Natural killer cell treated with Interleukin-12 subunit alpha and Interleukin-12 subunit beta and Interleukin-15 and Interleukin-18, amount 100 ng/mL, for 72 hours (primary cell): ENCODE results near the gene PELI1. TPM values are rescaled to one million over a fixed set of nuclear protein-coding genes. Genes with fewer than 3 reads are reported as not detected.
"Not testable (repeated sequence)": the region's sequence is repeated elsewhere in the genome, so short reads cannot be mapped to it uniquely, and the experiment has no call there.

Experiments
- ATAC-seq, 2 donors: fragments of 150-1000 bp; cut with Tn5 transposase in 1 of 2; sonication (Bioruptor Pico), chemical (Tn5 transposase) in 1 of 2; 2 replicates each; pipeline ENCODE4 v1.10.0; 2021
- DNase-seq: peaks from one replicate; pipeline ENCODE4 v3.0.0; 2022; ENCODE audit warnings: low spot score
- H3K27ac Mint-ChIP-seq, 2 donors: 1 replicate in 1 of 2; 2 replicates in 1 of 2; pipeline ENCODE4 v1.8.0; 2022; ENCODE audit warnings: mixed read lengths in 2 of 2, mild to moderate bottlenecking in 1 of 2, moderate library complexity in 1 of 2
- H3K27me3 Mint-ChIP-seq, 2 donors: 1 replicate in 1 of 2; 2 replicates in 1 of 2; pipeline ENCODE4 v1.8.0; 2022; ENCODE audit warnings: mixed read lengths in 2 of 2
- H3K36me3 Mint-ChIP-seq: one replicate; pipeline ENCODE4 v1.8.0; 2022; ENCODE audit warnings: mixed read lengths
- H3K4me1 Mint-ChIP-seq, 2 donors: 1 replicate in 1 of 2; 2 replicates in 1 of 2; pipeline ENCODE4 v1.8.0; 2022; ENCODE audit warnings: low read depth in 2 of 2, mixed read lengths in 2 of 2, mild to moderate bottlenecking in 1 of 2
- H3K4me3 Mint-ChIP-seq: one replicate; pipeline ENCODE4 v1.8.0; 2022; ENCODE audit warnings: mixed read lengths
- H3K9me3 Mint-ChIP-seq: 2 replicates; pipeline ENCODE4 v1.8.0; 2022; ENCODE audit warnings: mixed read lengths
- total RNA-seq, 2 donors: library from RNA; stranded (reverse); gene quantifications; one replicate each; pipeline ENCODE4 v1.2.3, GENCODE V29; 2022

Gene PELI1
- total RNA-seq, 2 donors from 2014 or later, result 51.1 to 64.1 TPM

GRCh38 chr2:64105670-64106461 lies 38.4 kb downstream of the PELI1 start:
- ATAC-seq, result no peak
- Mint-ChIP-seq H3K27ac (no peak overlapping the region), H3K9me3 (no peaks in the 10 kb centered on the region), H3K36me3 (peaks cover 11% of the 10 kb centered on the region), H3K4me3 (no peak overlapping the region), H3K27me3 (no peaks in the 10 kb centered on the region), H3K4me1 (peaks cover 12 to 15% of the 10 kb centered on the region in 2 donors)
- no peak for DNase-seq

GRCh38 chr2:64104933-64105332 lies 39.3 kb downstream of the PELI1 start:
- Mint-ChIP-seq H3K27ac (no peak overlapping the region), H3K27me3 (no peaks in the 10 kb centered on the region), H3K4me3 (no peak overlapping the region), H3K36me3 (peaks cover 13% of the 10 kb centered on the region), H3K4me1 (peaks cover 10 to 13% of the 10 kb centered on the region in 2 donors), H3K9me3 (no peaks in the 10 kb centered on the region)
- ATAC-seq (no peak), DNase-seq (no peak)

DNA sequence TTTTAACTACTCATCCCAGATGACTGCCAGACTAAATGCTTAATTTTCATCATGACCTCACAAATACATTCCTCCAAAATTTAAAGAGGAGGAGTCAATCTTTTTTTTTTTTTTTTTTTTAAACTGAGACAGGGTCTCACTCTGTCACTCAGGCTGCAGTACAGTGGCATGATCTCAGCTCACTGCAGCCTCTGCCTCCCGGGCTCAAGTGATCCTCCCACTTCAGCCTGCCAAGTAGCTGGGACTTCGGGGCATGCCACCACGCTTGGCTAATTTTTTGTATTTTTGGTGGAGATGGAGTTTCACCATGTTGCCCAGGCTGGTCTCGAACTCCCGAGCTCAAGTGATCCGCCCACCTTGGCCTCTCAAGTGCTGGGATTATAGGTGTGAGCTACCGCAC lies 41.5 kb downstream of the PELI1 start:
- ATAC-seq, H3K9me3 Mint-ChIP-seq, H3K4me1 Mint-ChIP-seq, H3K4me3 Mint-ChIP-seq, DNase-seq, H3K27me3 Mint-ChIP-seq, H3K27ac Mint-ChIP-seq: not testable (repeated sequence)
- H3K36me3 Mint-ChIP-seq, result peaks cover 20% of the 10 kb centered on the region

GRCh38 chr2:64101141-64101591 lies 43.1 kb downstream of the PELI1 start:
- peak overlapping the region; percentile 11 to 54 for H3K27ac Mint-ChIP-seq
- ATAC-seq (peak in 1 of 2 donors; percentile 79), DNase-seq (no peak)
- no peaks in the 10 kb centered on the region for H3K9me3 Mint-ChIP-seq
- H3K27me3 Mint-ChIP-seq, result no peaks in the 10 kb centered on the region
- peaks cover 0 to 8% of the 10 kb centered on the region in 2 donors for H3K4me1 Mint-ChIP-seq
- peaks cover 18% of the 10 kb centered on the region for H3K36me3 Mint-ChIP-seq
- H3K4me3 Mint-ChIP-seq, result no peak overlapping the region

- Mint-ChIP-seq H3K27ac (peak overlapping the region in 1 of 2 donors; percentile 11), H3K36me3 (peaks cover 23% of the 10 kb centered on the region)
- H3K4me1 Mint-ChIP-seq, H3K9me3 Mint-ChIP-seq, H3K27me3 Mint-ChIP-seq, H3K4me3 Mint-ChIP-seq, ATAC-seq, DNase-seq: not testable (repeated sequence)
Measured at GRCh38 chr2:64100584-64100983, 43.6 kb downstream of the PELI1 start.

- DNase-seq (no peak), ATAC-seq (no peak)
- Mint-ChIP-seq H3K27me3 (no peaks in the 10 kb centered on the region), H3K27ac (no peak overlapping the region), H3K36me3 (peaks cover 40% of the 10 kb centered on the region), H3K4me1 (peaks cover 6 to 8% of the 10 kb centered on the region in 2 donors), H3K9me3 (no peaks in the 10 kb centered on the region), H3K4me3 (no peak overlapping the region)
Measured at GRCh38 chr2:64094663-64095382, 49.4 kb downstream of the PELI1 start.

GRCh38 chr2:64093341-64093740 lies 50.9 kb downstream of the PELI1 start:
- Mint-ChIP-seq H3K27me3 (no peaks in the 10 kb centered on the region), H3K27ac (no peak overlapping the region), H3K4me1 (peaks cover 0 to 8% of the 10 kb centered on the region in 2 donors), H3K36me3 (peaks cover 32% of the 10 kb centered on the region), H3K9me3 (no peaks in the 10 kb centered on the region), H3K4me3 (no peak overlapping the region)
- no peak for ATAC-seq
- DNase-seq, result no peak

DNA sequence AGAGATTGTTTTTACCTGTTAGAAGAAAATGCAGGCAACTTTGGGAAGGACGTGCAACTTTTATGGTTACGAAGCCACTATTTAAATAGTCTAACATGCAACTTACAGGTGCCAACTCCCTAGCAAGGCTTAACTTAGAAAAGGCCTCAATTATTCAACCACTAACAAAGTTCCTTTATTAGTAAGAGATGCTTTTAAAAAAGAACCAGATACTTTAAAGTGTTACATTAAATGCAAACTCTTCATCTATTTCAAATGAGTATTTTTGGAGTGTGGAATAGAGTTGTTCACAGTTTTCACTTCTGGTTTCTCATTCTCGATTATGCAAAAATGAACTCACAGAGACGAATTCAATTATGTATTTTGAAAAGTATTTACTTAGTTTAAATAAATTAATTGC lies 51.7 kb downstream of the PELI1 start:
- Mint-ChIP-seq H3K27ac (no peak overlapping the region), H3K36me3 (peaks cover 30% of the 10 kb centered on the region), H3K4me3 (no peak overlapping the region), H3K27me3 (no peaks in the 10 kb centered on the region), H3K9me3 (no peaks in the 10 kb centered on the region), H3K4me1 (peaks cover 0 to 8% of the 10 kb centered on the region in 2 donors)
- ATAC-seq, result no peak
- no peak for DNase-seq

- peaks cover 20% of the 10 kb centered on the region for H3K36me3 Mint-ChIP-seq
- H3K9me3 Mint-ChIP-seq, result no peaks in the 10 kb centered on the region
- no peak for DNase-seq
- H3K4me1 Mint-ChIP-seq, result peaks cover 0 to 11% of the 10 kb centered on the region in 2 donors
- H3K27me3 Mint-ChIP-seq, result no peaks in the 10 kb centered on the region
- H3K4me3 Mint-ChIP-seq, result no peak overlapping the region
- no peak overlapping the region for H3K27ac Mint-ChIP-seq
- ATAC-seq, result no peak
Measured at GRCh38 chr2:64090264-64090663, 54.0 kb downstream of the PELI1 start.

GRCh38 chr2:64086347-64087082 lies 57.7 kb downstream of the PELI1 start:
- H3K4me3 Mint-ChIP-seq, result no peak overlapping the region
- ATAC-seq, result no peak
- peaks cover 0 to 11% of the 10 kb centered on the region in 2 donors for H3K4me1 Mint-ChIP-seq
- DNase-seq, result no peak
- peak overlapping the region in 1 of 2 donors; percentile 26 for H3K27ac Mint-ChIP-seq
- H3K27me3 Mint-ChIP-seq, result peaks cover 8 to 14% of the 10 kb centered on the region in 2 donors
- no peaks in the 10 kb centered on the region for H3K9me3 Mint-ChIP-seq
- H3K36me3 Mint-ChIP-seq, result peaks cover 12% of the 10 kb centered on the region

- Mint-ChIP-seq H3K27ac (no peak overlapping the region), H3K4me3 (no peak overlapping the region)
Measured at GRCh38 chr2:64085936-64086335, 58.3 kb downstream of the PELI1 start.

DNA sequence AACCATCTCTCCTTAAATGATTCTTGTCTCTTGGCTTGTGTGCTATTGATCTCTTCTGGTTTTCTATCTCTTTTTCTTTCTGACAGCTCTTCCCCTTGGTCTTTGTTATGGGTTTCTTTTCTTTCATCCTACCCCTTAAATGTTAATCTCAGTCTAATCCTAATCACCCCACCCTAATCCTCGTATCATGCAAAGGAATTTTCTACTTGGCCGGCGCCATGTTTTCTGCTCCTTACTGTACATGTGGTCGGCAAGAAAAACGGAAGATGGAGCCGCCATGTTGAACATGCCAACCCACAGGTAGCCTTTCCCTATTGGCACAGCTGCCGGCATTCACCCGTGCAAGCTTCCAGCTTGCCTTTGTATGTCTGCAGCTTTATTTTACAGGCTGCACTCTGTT lies 63.2 kb downstream of the PELI1 start:
- Mint-ChIP-seq H3K27ac (no peak overlapping the region), H3K27me3 (peaks cover 25 to 30% of the 10 kb centered on the region in 2 donors), H3K4me1 (no peaks in the 10 kb centered on the region), H3K9me3 (no peaks in the 10 kb centered on the region), H3K36me3 (no peaks in the 10 kb centered on the region), H3K4me3 (no peak overlapping the region)
- ATAC-seq, result no peak
- no peak for DNase-seq

More at GRCh38 chr2:64085936-64086335, 58.3 kb downstream of the PELI1 start:
- peaks cover 13 to 19% of the 10 kb centered on the region in 2 donors for H3K27me3 Mint-ChIP-seq
- DNase-seq (no peak), ATAC-seq (no peak)
- peaks cover 6% of the 10 kb centered on the region for H3K36me3 Mint-ChIP-seq
- H3K9me3 Mint-ChIP-seq, result no peaks in the 10 kb centered on the region
- peaks cover 0 to 7% of the 10 kb centered on the region in 2 donors for H3K4me1 Mint-ChIP-seq

- no peaks in the 10 kb centered on the region for H3K9me3 Mint-ChIP-seq
- DNase-seq (no peak), ATAC-seq (no peak)
- no peaks in the 10 kb centered on the region for H3K4me1 Mint-ChIP-seq
- H3K36me3 Mint-ChIP-seq, result no peaks in the 10 kb centered on the region
- no peak overlapping the region for H3K27ac Mint-ChIP-seq
- H3K4me3 Mint-ChIP-seq, result no peak overlapping the region
- peaks cover 25 to 30% of the 10 kb centered on the region in 2 donors for H3K27me3 Mint-ChIP-seq
Measured at GRCh38 chr2:64080179-64080578, 64.0 kb downstream of the PELI1 start.
